Tibial nerve (tissue), 4 donors: ENCODE measurements around the gene GORASP2. TPM values are rescaled to one million over a fixed set of nuclear protein-coding genes. Genes with fewer than 3 reads are reported as not detected.

Experiments used
- DNase-seq, 2 donors: peaks; one replicate each; pipeline ENCODE4 v3.0.0-alpha.2; 2019; ENCODE audit warnings: low spot score in 2 of 2
- H3K27ac ChIP-seq, 4 donors: fragments of 200-600 bp; sonication (generic) in 3 of 4; one replicate each; pipeline ENCODE4 v1.5.1; 2017 to 2019; ENCODE audit warnings: mild to moderate bottlenecking in 1 of 4
- H3K27me3 ChIP-seq, 2 donors: fragments of 200-600 bp; sonication (generic) in 1 of 2; one replicate each; pipeline versions ENCODE4 v1.5.1 to v1.6.0; 2017 to 2019
- H3K36me3 ChIP-seq, 3 donors: fragments of 200-600 bp; sonication (generic); one replicate each; pipeline ENCODE4 v1.5.1; 2018 to 2019
- H3K4me1 ChIP-seq, 4 donors: fragments of 200-600 bp; sonication (generic) in 3 of 4; one replicate each; pipeline ENCODE4 v1.5.1; 2017 to 2019
- H3K4me3 ChIP-seq, 4 donors: fragments of 200-600 bp; sonication (generic) in 3 of 4; one replicate each; pipeline ENCODE4 v1.5.1; 2017 to 2019; ENCODE audit warnings: mild to moderate bottlenecking in 1 of 4, moderate library complexity in 1 of 4
- H3K9me3 ChIP-seq, 4 donors: fragments of 200-600 bp; sonication (generic) in 3 of 4; one replicate each; pipeline ENCODE4 v1.5.1; 2017 to 2019
- CTCF ChIP-seq, 5 experiments: fragments of 200-600 bp in 3 of 5; fragments of 450-650 bp in 2 of 5; sonication (generic) in 3 of 5; IDR thresholded peaks; one replicate each; pipeline ENCODE4 v1.5.1; 2016 to 2019; ENCODE audit warnings: antibody characterized with exemption in 5 of 5, mild to moderate bottlenecking in 3 of 5, moderate library complexity in 2 of 5
- EP300 ChIP-seq, 2 donors: sonication (generic); formaldehyde crosslinking; IDR thresholded peaks; one replicate each; pipeline ENCODE4 v1.6.1; 2017; ENCODE audit warnings: antibody characterized with exemption in 2 of 2, mild to moderate bottlenecking in 1 of 2
- POLR2A ChIP-seq, 2 donors: fragments of 450-650 bp; IDR thresholded peaks; one replicate each; pipeline ENCODE4 v1.6.1; 2017; ENCODE audit warnings: antibody characterized with exemption in 2 of 2, mild to moderate bottlenecking in 2 of 2, moderate library complexity in 2 of 2
- WGBS, 2 donors: methylation state at CpG; one replicate each; pipeline ENCODE4 v1.1.5; 2018; 5-methylcytosine and 5-hydroxymethylcytosine counted together
- total RNA-seq, 4 donors: library from RNA; depleted of rRNA; stranded (reverse); fragments of >200 nt; gene quantifications; one replicate each; pipeline ENCODE4 v1.1.0, GENCODE V29; 2016

The GORASP2 gene
- total RNA-seq, 4 donors from 2014 or later, result 22.2 to 35.4 (median 27.4) TPM

- Histone ChIP-seq H3K9me3 (no peaks in the 10 kb centered on the region), H3K4me1 (no peaks in the 10 kb centered on the region)
- WGBS, 2 donors, result 83 to 88% methylated on average over 1 of the region's 1 CpG
Observed at GRCh38 chr2:170886386-170886785, 42.7 kb upstream of the GORASP2 start.

GRCh38 chr2:170887496-170887895 lies 41.6 kb upstream of the GORASP2 start:
- Histone ChIP-seq H3K4me1 (no peaks in the 10 kb centered on the region), H3K27me3 (no peaks in the 10 kb centered on the region), H3K4me3 (no peak overlapping the region), H3K36me3 (no peaks in the 10 kb centered on the region), H3K27ac (no peak overlapping the region), H3K9me3 (no peaks in the 10 kb centered on the region)
- no peak for TF ChIP-seq CTCF (IDR thresholded peaks at IDR 0.05)
- TF ChIP-seq EP300 (IDR thresholded peaks at IDR 0.05), result no peak
- no peak for TF ChIP-seq POLR2A (IDR thresholded peaks at IDR 0.05)
- no peak for DNase-seq

More at GRCh38 chr2:170886386-170886785, 42.7 kb upstream of the GORASP2 start:
- Histone ChIP-seq H3K27me3 (no peaks in the 10 kb centered on the region), H3K4me3 (no peak overlapping the region), H3K27ac (no peak overlapping the region), H3K36me3 (no peaks in the 10 kb centered on the region)
- DNase-seq, result no peak
- TF ChIP-seq CTCF (IDR thresholded peaks at IDR 0.05) (no peak), POLR2A (IDR thresholded peaks at IDR 0.05) (no peak), EP300 (IDR thresholded peaks at IDR 0.05) (no peak)

- Histone ChIP-seq H3K36me3 (no peaks in the 10 kb centered on the region), H3K4me1 (no peaks in the 10 kb centered on the region), H3K9me3 (no peaks in the 10 kb centered on the region), H3K4me3 (no peak overlapping the region), H3K27me3 (no peaks in the 10 kb centered on the region), H3K27ac (no peak overlapping the region)
- no peak for DNase-seq
- WGBS, 2 donors, result 46 to 66% methylated on average over 3 of the region's 3 CpGs
- no peak for TF ChIP-seq EP300 (IDR thresholded peaks at IDR 0.05)
- no peak for TF ChIP-seq POLR2A (IDR thresholded peaks at IDR 0.05)
- no peak for TF ChIP-seq CTCF (IDR thresholded peaks at IDR 0.05)
Observed at GRCh38 chr2:170887896-170888295, 41.2 kb upstream of the GORASP2 start.

GRCh38 chr2:170891893-170892292 lies 37.2 kb upstream of the GORASP2 start:
- no peaks in the 10 kb centered on the region for H3K9me3 ChIP-seq
- H3K4me1 ChIP-seq, result peaks cover 0 to 14% (median 0%) of the 10 kb centered on the region in 4 donors
- TF ChIP-seq CTCF (IDR thresholded peaks at IDR 0.05), result no peak
- no peak overlapping the region for H3K4me3 ChIP-seq
- no peak for DNase-seq
- no peaks in the 10 kb centered on the region for H3K27me3 ChIP-seq
- no peak overlapping the region for H3K27ac ChIP-seq
- WGBS, 2 donors, result 82 to 92% methylated on average over 4 of the region's 4 CpGs
- no peaks in the 10 kb centered on the region for H3K36me3 ChIP-seq

GRCh38 chr2:170892391-170892951 lies 36.6 kb upstream of the GORASP2 start:
- TF ChIP-seq POLR2A (IDR thresholded peaks at IDR 0.05), result no peak
- H3K4me3 ChIP-seq, result no peak overlapping the region
- no peak overlapping the region for H3K27ac ChIP-seq
- no peak for DNase-seq
- WGBS, 2 donors, result 81 to 85% methylated on average over 9 of the region's 9 CpGs
- H3K4me1 ChIP-seq, result peaks cover 0 to 14% (median 0%) of the 10 kb centered on the region in 4 donors
- no peaks in the 10 kb centered on the region for H3K36me3 ChIP-seq
- H3K27me3 ChIP-seq, result no peaks in the 10 kb centered on the region
- H3K9me3 ChIP-seq, result no peaks in the 10 kb centered on the region
